M059J (cell line): ENCODE data around the gene CCDC83. TPM values are rescaled to one million over a fixed set of nuclear protein-coding genes. Genes with fewer than 3 reads are reported as not detected.

ENCODE experiments used
- DNase-seq: peaks from one replicate; pipeline ENCODE4 v3.0.0-alpha.2; 2012; ENCODE audit warnings: low read depth
- total RNA-seq: library from RNA; depleted of rRNA; stranded (reverse); fragments of >200 nt; shearing (Covaris generic); gene quantifications from 2 replicates; pipeline ENCODE4 v1.2.3, GENCODE V29; 2014; rRNA removed

Gene CCDC83
- 0.05 TPM in 1 of 2 replicates, not detected in the other for total RNA-seq

- no peak for DNase-seq
These were observed at the start of gene CCDC83 for GRCh38 chr11:85855341-85855656. TSS of gene CCDC83 (plus strand) at chr11:85855383. CDS start at chr11:85865124, 9,741 bp downstream.

GRCh38 chr11:85805387-85805786 lies 49.8 kb upstream of the CCDC83 start:
- peak; percentile 75 for DNase-seq

GRCh38 chr11:85806016-85806415 lies 49.2 kb upstream of the CCDC83 start:
- peak; percentile 51 for DNase-seq

- no peak for DNase-seq
These were observed 48.3 kb upstream of the CCDC83 start for GRCh38 chr11:85806876-85807275.

- no peak for DNase-seq
These were observed 46.0 kb upstream of the CCDC83 start for GRCh38 chr11:85809191-85809590.

GRCh38 chr11:85809863-85810262 lies 45.3 kb upstream of the CCDC83 start:
- peak; percentile 57 for DNase-seq

GRCh38 chr11:85810521-85810870 lies 44.7 kb upstream of the CCDC83 start:
- no peak for DNase-seq

- peak; percentile 71 for DNase-seq
These were observed 44.1 kb upstream of the CCDC83 start, which contains the start of gene SYTL2 for GRCh38 chr11:85810871-85811611. TSS of gene SYTL2 (minus strand) at chr11:85811141. CDS start at chr11:85757725, 53,416 bp downstream.

GRCh38 chr11:85811624-85812023 lies 43.6 kb upstream of the CCDC83 start:
- no peak for DNase-seq

- no peak for DNase-seq
These were observed 41.5 kb upstream of the CCDC83 start for GRCh38 chr11:85813721-85814120.

GRCh38 chr11:85815186-85815931 lies 39.8 kb upstream of the CCDC83 start:
- DNase-seq: peak; percentile 76

- DNase-seq: no peak
These were observed 35.7 kb upstream of the CCDC83 start for GRCh38 chr11:85819441-85819840.

- DNase-seq: peak; percentile 57
These were observed 33.5 kb upstream of the CCDC83 start for GRCh38 chr11:85821636-85822035.

- peak; percentile 92 for DNase-seq
These were observed 32.4 kb upstream of the CCDC83 start for GRCh38 chr11:85822814-85823213.

GRCh38 chr11:85823816-85824215 lies 31.4 kb upstream of the CCDC83 start:
- peak; percentile 80 for DNase-seq

GRCh38 chr11:85825616-85826015 lies 29.6 kb upstream of the CCDC83 start:
- DNase-seq: no peak

- DNase-seq: peak; percentile 46
These were observed 28.9 kb upstream of the CCDC83 start for GRCh38 chr11:85826116-85826855.

GRCh38 chr11:85827748-85828639 lies 27.2 kb upstream of the CCDC83 start:
- DNase-seq: peak; percentile 97

- DNase-seq: no peak
These were observed 26.6 kb upstream of the CCDC83 start for GRCh38 chr11:85828640-85828978.

- no peak for DNase-seq
These were observed 26.0 kb upstream of the CCDC83 start for GRCh38 chr11:85829172-85829571.

- DNase-seq: no peak
These were observed 24.1 kb upstream of the CCDC83 start for GRCh38 chr11:85831050-85831449.

- DNase-seq: no peak
These were observed 19.9 kb upstream of the CCDC83 start for GRCh38 chr11:85835263-85835662.
